ENCODE data around the gene SEMA5A.

The SEMA5A gene

DNA sequence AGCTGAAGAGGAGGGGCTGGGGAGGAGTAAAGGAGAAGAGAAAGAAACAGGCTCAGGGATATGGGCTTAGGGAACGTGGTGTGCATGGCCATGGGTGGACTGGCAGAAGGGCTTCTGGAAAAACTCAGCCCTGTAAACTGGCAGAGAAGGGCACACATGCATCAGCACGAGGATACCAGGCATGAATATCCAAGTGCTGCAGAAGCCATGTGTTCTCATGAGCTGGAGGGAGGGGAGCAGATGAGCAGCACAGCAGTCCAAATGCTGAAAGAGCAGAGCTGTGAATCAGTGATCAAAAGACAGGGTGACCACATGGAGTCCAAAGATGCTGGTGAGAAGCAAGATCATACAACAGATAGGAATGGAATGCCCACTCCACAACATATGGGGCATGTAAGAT lies 72.3 kb downstream of the SEMA5A start:
- DNase-seq = no peak

DNA sequence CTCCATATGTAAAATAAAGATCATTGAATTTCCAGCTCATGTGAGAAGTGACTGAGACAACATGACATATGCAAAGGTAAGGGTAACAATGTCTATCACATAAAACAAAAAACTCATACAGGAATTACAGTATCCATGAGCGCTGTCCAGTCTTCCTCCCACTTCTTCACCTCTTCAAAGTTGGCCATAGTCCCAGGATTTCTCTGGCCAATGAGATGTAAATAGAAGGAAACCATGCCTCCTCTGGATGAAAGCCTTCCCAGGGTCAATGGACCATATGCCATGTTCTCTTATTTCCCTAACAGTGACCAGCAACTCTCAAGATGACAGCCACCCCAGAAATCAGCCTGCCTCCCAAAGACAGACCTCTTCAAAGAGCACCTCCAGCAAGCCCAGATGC lies 75.5 kb downstream of the SEMA5A start:
- DNase-seq = no peak

DNA sequence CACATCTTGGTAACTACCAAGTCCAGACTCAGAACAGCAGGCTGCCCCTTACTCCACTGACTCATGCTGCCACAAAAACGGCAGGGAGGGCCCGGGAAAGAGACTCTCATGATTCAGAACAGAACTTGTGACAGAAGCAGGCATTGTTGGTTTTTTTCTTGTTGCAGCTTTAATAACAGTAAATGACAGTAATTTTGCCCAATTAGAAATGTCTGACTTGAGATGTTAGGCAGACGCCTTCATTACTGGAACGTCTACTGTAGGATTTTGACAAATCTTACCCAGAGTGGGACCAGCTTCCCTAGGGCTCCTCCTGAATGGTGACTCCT lies 77.9 kb downstream of the SEMA5A start:
- no peak for DNase-seq

DNA sequence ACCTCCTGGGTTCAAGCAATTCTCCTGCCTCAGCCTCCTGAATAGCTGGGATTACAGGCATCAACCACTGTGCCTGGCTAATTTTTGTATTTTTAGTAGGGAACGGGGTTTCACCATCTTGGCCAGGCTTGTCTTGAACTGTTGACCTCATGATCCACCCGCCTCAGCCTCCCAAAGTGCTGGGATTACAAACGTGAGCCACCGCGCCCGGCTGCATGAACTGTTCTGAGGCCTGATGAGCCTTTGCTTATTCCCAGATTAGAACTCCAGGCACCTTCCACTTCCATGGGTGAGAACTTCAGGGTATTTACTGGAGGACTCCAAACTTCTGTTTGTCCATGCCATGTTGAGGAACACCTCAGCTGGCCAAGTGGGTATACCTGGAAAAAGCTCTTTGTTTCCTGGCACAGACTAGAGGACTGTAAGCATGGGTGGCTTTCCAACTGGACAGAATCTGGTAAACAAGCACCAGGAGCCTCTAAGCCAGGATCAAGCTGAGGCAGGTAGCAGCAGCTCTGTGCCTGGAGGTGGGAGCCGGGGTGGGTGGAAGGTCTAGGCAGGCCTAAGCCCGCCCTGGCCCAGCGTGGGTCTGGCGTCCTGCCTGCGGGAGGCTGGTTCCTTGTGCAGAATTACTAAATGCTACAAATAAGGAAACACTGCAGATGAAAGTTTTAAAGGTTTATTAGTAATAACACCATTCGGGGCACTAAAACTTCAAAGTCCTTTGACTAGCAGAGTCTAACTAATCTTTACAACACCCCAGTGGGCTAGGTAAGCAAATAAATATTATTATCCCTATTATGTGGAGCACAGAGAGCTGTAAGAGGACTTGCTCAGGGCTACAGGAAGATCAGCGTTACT lies 78.4 kb downstream of the SEMA5A start:
- no peak for DNase-seq

DNA sequence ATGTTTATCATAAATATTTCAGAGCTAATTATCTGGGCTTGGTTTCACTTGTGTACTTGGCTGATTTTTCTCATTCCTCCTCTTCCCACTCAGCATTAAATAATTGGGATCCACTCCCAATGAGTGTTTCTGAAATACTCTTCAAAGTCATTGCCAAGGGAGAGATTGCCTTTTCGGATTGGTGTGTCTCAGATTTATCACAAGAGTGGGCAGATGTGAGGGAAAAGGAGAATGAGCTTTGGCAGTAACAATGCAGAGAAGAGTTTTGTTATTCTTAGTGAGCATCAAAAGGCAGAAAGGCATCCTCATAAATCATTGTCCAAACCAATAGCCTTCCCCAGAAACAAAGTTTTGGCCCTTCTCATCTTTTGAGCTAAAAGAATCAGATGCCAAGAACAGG lies 79.2 kb downstream of the SEMA5A start:
- no peak for DNase-seq

DNA sequence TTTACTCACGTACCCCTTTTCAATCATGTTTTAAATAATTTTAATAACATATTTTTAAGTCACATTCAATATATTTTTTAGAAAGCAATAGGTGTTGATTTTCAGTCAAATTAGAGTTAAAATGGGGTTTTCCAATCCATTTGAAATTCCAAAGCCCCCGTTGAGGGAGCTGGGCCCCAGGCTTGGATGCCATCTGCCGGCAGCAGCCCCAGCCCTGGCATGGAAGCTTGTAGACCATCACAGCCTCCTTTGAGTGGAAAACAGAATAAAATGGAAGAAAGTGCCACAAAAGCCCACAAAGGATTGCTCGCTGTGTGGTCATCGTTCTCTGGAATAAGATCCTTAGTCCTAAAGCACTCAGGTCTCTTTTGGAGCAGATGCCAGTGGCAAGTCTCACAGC lies 81.4 kb downstream of the SEMA5A start:
- DNase-seq = no peak

DNA sequence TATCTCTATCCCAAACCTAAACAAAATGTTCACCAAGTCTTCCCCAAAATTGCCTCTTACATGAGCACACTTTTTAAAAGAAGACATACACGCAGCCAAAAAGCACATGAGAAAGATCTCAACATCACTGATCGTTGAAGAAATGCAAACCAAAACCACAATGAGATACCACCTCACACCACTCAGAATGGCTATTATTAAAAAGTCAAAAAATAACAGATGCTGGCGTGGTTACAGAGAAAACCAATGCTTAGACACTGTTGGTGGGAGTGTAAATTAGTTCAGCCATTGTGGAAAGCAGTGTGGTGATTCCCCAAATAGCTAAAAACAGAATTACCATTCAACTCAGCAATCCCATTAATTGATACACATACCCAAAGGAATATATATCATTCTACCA lies 83.8 kb downstream of the SEMA5A start:
- no peak for DNase-seq

DNA sequence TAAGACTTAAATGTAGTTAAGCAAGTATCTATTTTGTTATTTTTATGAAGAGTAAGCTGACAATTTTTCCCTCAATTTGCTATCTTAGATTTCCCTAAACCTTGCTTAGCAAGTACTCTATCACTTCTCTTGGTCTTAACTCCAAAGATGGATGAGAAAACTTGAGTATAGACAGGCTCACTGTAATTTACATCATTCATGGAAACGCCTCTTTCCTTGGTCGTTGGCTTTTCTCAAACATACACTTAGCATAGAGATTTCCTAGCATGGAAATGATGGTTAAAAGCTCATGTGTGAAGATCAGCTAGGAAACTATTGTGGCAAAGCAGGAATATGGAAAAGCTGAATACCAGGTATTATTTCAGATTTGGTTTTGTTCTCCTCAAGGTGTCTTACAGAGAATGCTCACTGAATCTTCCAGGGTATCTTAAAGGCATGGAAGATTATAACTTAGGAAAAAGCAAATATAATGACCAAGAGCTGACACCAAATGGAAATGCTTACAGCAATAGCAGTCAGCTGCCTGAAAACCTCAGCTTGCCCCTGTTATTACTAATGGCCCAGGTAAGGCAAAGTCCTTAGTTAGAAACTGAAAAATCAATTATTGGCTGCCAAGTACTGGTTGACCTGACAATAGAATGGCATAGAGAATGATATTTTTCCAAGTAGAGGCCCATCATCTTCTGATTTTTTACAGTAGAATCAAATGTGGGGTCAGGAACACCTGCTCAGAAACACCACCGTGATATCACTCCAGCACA lies 84.8 kb downstream of the SEMA5A start:
- no peak for DNase-seq

DNA sequence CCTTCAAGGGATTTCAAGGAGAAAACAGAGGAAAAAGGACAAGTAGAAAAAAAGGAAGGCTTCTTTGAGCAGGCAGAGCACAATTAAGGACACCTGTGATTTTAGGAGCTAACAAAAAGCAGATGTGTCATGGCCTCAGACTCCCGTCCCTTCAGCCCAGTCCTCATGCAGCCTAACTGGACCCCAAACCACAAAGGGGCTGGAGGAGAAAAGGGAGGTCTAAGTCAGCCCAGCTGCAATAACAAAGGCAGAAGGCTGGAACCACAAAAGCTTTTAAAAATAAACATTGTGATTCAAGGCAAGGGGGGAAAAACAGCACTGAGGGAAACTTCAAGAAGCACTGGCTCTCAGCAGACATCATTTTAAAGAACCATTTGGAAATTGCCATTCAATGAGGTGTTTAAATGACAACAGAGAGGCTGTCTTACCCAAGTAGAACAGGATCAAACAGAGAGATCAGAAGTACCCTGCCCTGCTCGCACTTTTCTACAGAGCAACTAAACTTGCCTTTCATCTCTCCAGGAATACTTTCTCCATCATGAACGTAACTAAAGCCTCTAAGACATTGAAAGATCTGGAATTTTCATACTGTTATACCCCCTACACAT lies 89.3 kb downstream of the SEMA5A start:
- DNase-seq = no peak

DNA sequence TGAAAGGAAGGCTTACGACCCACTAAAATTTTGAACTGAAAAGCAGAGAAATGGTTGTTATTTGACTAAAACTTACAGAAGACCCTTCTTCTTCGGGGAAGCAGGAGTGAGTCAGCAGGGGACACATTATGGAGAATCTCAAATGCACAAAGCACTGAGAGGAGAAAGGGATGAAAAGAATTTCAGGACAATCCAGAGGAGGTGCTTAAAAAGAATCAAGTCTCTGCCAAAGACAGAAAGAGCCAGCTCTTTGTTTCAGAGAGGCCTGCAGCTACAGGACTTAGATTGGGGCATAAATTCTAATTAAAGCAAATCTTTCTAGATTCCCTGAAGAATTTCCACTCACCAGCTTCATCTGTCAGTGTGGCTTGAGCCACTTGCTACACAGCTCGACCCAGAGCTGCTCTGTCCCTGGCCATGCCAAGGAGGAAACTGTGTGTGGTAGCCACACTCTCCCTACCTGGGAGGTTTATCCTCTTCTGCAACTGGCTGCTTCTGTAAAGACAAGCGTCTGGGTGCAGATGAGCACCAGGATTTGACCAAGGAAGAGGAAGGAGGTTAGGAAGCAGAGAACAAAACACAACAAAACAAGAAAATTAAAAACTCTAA lies 89.9 kb downstream of the SEMA5A start:
- no peak for DNase-seq

DNA sequence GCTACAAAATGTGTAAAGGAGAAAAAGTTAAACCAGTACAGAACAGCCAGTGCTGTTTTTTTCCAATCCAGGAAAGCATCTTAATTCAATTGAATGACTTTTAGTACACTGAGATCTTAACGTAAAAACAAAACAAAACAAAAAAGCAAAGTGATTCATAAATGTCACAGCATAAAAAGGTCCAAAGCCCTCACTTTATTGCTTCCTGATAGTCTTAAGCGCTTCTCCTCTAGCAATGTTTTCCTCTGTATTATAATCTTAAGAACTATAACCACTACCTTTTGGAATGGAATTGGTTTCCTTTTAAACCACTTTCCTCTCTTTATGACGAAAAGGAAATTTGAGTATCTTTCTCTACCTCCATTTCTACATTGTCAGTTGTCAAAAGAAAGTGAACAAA lies 91.4 kb downstream of the SEMA5A start:
- DNase-seq = no peak

DNA sequence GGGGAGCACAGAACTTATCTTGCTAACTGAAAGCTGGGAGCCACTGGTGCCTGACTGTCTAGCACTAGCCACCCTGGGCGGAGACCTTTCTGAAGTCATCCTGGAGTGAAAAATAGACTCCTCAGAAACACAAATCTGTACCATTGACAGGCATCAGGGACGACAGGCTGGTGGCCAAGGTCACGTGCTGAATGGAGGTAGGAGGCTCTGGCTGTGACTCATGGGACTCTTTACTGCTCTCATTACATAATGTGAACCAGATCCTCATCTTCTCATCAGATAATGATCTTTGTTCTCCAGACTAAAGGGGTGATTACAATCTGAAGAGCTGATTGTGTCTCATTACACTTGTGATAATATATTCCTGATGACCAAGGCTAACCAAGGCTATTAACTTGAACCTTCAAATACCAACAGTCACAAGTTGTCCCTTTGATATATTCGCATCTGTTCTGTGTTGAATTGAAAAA lies 91.8 kb downstream of the SEMA5A start:
- DNase-seq = no peak

DNA sequence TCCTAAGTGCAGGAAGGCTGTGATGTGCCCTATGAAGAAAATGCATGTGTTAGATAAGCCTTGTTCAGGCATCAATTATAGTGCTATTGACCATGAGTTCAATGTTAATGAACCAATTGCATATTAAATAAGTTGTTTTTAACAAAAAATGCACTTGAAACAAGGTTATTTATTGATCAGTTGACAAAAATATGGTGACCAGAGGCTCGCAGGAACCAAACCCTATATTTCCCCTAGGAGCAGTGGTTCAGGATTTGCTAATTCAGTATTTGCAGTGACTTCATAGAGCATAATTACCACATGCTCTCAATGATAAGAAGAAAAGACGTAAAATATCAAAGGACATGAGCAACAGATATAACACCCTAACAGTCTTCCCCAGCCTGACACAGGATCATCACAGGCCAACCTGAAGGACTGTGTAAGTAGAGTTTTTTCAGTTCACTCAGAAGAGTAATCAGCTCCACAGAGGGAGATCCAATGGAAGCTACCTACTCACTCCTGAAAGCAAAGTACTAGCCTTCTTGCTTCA lies 92.3 kb downstream of the SEMA5A start:
- DNase-seq = no peak

DNA sequence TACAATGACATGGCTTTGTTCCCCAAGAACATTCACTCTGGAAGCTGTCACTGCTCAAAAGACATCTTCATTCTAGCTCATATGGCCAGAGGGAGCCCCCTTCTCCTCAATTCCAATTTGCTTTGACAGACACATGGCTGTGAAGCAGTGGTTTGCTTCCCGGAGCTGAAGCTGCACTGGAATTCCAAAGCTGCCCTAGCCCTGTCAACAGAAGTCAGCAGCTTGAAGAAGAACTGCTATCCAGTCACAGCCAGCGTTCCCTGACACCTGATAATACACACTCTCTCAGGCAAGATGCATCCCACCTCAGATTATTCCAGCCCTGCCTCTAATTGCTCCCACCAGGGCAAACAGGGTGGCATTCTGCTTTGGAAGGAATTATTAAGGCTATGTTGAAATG lies 93.7 kb downstream of the SEMA5A start:
- no peak for DNase-seq

DNA sequence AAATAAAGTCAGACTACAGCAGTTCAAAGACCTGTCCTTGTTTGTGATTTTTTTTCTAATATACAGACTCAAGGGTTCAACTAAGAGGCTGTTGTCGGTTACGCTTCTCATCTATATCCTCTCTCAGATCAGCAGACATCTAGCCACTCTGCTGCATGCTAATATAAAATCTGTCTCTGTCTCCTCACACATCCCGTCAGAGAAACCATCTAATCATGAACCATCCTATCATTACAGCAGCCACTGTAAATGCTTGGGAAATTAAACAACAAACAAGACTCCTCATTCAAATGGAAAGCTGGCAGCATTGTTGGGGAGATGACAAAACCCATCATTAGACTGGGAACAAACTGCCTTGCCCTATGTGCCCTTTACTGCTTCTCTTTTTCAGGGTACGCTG lies 94.8 kb downstream of the SEMA5A start:
- DNase-seq = no peak

DNA sequence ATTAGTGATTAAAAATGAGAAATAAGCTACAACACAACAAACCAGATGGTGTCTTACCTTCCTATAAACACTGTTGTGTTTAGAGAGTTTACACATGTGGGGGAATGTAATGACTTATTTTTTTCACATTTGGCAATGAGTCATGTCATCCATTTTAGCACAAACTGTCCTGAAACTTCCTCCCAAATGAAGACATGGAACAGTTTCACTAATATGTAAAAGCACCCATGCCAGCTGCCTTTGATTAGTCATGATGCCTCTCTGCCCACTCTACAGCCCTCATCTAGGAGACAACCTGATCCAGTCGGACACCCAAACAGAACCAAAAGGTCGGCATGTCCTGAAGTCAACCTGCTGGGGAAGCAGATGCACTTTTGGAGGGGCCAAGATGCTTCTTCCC lies 98.2 kb downstream of the SEMA5A start:
- DNase-seq = no peak

DNA sequence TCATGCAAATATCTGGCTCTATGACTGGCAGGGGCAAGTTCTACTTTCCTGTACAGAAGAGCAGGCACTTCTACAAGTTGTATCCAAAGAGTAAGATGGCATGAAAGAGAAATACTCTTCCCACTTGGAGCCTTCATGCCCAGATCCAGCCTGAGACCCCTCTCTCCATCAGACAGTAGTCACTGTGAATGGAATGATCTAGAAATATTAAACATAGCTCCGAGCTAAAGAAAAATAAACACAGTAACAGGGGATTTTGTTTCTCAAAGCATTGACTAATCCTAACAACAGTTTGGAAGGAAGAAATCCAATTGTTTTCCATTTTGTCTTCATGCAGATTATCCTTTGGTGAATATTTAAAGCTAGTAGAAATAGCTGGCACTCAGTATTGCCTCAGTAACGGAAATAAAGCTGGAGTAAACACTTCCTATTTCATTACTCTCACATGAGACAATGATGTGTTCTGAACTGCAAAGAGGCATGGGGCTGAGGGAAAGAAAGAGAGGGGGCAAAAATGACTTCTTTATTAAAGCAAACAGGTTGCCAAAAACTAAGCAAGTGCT lies 100.0 kb downstream of the SEMA5A start:
- no peak for DNase-seq

DNA sequence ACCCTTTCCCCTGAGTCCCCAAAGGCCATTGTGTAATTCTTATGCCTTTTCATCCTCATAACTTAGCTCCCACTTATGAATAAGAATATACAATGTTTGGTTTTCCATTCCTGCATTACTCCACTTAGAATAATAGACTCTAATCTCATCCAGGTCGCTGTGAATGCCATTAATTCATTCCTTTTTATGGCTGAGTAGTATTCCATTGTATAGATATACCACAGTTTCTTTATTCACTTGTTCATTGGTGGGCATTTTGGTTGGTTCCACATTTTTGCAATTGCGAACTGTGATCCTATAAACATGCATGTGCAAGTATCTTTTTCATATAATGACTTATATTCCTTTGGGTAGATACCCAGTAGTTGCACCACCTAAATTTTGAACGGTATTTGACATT lies 101.5 kb downstream of the SEMA5A start:
- no peak for DNase-seq

DNA sequence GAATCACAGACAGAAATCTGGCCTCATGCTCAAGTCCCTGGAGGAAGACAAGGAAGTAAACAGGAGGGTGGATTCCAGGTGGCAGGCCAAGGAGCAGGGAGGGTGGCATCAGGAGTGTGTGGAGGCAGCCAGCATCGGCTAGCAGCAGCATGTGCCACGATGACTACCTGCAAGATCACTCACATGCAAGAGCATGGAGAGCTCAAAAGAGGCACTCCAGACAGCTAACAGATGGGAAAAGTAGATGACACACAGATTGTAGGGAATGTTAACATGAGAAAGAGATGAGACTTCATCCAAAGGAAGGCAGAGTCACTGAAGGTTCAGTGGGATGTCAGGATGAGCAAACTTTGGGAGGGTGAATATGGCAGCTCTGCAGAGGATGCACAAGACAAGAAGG lies 104.3 kb downstream of the SEMA5A start:
- DNase-seq = no peak

DNA sequence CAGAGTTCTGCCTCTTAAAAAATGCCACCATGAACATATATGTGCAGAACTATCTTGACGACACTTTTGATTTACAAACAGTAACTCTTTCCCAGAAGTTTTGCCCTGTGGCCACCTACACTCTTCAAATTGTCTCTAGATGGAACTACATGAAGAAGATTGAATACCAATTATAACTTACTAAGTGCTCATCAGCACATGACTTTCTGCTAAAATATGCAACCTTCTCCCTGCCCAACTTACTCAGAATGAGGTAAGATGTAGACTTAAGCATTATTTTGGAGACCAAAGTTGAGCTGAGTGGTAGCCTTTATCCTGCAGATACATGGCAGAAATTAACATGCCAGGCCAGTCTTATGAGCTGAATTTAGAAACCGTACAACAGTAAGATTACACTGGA lies 105.4 kb downstream of the SEMA5A start:
- no peak for DNase-seq

DNA sequence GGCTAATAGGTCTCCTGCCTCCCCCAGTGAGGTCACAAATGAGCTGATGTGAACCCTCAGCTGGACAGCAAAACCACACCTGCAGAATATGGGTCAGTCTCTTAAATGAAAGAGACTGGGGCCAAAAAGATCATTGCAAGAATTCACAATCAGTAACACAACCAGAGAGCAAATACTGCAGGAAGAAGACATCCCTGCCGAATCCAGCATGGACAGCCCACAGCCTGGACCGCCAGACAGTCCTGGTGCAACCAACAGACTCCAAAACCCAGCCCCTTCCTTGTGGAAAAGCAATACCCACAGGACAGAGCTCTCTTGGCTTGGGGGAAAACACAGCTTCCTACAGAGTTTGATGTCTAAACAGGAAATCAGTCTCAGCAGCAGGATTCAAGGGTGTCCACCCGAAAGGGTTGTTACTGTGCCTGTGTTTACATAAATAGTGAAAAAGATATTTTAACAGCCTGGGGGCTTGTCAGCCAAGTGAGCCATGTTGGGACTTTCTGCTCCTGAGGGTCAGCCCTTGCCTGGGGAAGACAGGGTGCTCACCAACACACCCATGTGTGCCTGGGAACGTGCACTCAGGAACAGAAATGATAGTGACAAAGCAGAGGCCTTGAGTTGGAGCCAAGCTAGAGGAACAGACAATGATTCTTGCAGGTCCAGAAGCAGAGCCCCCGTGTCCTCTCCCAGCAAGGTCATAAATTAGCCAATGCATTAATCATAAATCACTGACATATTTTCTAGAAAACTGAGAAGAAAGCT lies 106.2 kb downstream of the SEMA5A start:
- DNase-seq = no peak
